Transverse colon (tissue), 4 donors: ENCODE measurements around the gene F11R. TPM values are rescaled to one million over a fixed set of nuclear protein-coding genes. Genes with fewer than 3 reads are reported as not detected.
A peak's percentile ranks its signal among the peaks of the same experiment; 100 is the strongest.
"Not testable (repeated sequence)": the region's sequence is repeated elsewhere in the genome, so short reads cannot be mapped to it uniquely, and the experiment has no call there.

Experiments used
- DNase-seq: peaks from one replicate; pipeline ENCODE4 v3.0.0-alpha.2; 2019
- H3K27ac ChIP-seq, 4 donors: fragments of 200-600 bp; sonication (generic); 2 replicates each; pipeline ENCODE4 v1.5.1; 2016 to 2018; ENCODE audit warnings: inconsistent platforms in 4 of 4
- H3K27me3 ChIP-seq: fragments of 200-600 bp; sonication (generic); 2 replicates; pipeline ENCODE4 v1.5.1; 2017; ENCODE audit warnings: inconsistent platforms
- H3K36me3 ChIP-seq, 4 donors: fragments of 200-600 bp; sonication (generic); 2 replicates each; pipeline ENCODE4 v1.5.1; 2017 to 2019; ENCODE audit warnings: inconsistent platforms in 4 of 4
- H3K4me1 ChIP-seq, 4 donors: fragments of 200-600 bp; sonication (generic); 2 replicates each; pipeline ENCODE4 v1.5.1; 2017 to 2020; ENCODE audit warnings: inconsistent platforms in 4 of 4
- H3K4me3 ChIP-seq, 4 donors: fragments of 200-600 bp; sonication (generic); 1 replicate in 1 of 4; 2 replicates in 3 of 4; pipeline versions ENCODE4 v1.5.1 to v1.6.1; 2017 to 2019; ENCODE audit warnings: inconsistent platforms in 4 of 4
- H3K9me3 ChIP-seq, 2 donors: fragments of 200-600 bp; sonication (generic); 2 replicates each; pipeline ENCODE4 v1.5.1; 2017 to 2019; ENCODE audit warnings: inconsistent platforms in 2 of 2
- EP300 ChIP-seq: sonication (generic); formaldehyde crosslinking; IDR thresholded peaks from one replicate; pipeline ENCODE4 v1.6.1; 2017; ENCODE audit warnings: antibody characterized with exemption, low read depth
- POLR2A ChIP-seq: fragments of 450-650 bp; IDR thresholded peaks from one replicate; pipeline ENCODE4 v1.6.1; 2016; ENCODE audit warnings: antibody characterized with exemption, mild to moderate bottlenecking, moderate library complexity
- POLR2AphosphoS5 ChIP-seq, 3 donors: sonication (generic); formaldehyde crosslinking; IDR thresholded peaks; one replicate each; pipeline ENCODE4 v1.6.1; 2016; ENCODE audit warnings: antibody characterized with exemption in 3 of 3
- WGBS, 2 donors: methylation state at CpG; one replicate each; pipeline ENCODE4 v1.1.5; 2018; ENCODE audit warnings: low coverage in 1 of 2; 5-methylcytosine and 5-hydroxymethylcytosine counted together
- in situ Hi-C, 4 donors: fragments of 200-750 bp; cut with MboI; loops; one replicate each; pipeline versions ENCODE4 v1.15.0 to v1.15.1; 2017; ENCODE audit warnings: low sequenced_read_pairs in 3 of 4, low pct_ligation_motif_present in 1 of 4, low pct_unique_long_range_greater_than_20kb in 1 of 4
- intact Hi-C: fragments of 100-400 bp; cut with DNase I; formaldehyde crosslinking; loops from one replicate; pipeline ENCODE4 v1.15.1; 2023; ENCODE audit warnings: low total_unique reads
- total RNA-seq, 4 donors: library from RNA; depleted of rRNA; stranded (reverse); fragments of >200 nt; gene quantifications; one replicate each; pipeline ENCODE4 v1.1.0, GENCODE V29; 2016
- TF ChIP-seq, protein P1 (sequence below), 5 experiments: fragments of 200-600 bp in 3 of 5; fragments of 450-650 bp in 2 of 5; sonication (generic) in 3 of 5; IDR thresholded peaks; 1 replicate in 2 of 5; 2 replicates in 3 of 5; pipeline ENCODE4 v1.5.1; 2016 to 2017; ENCODE audit warnings: antibody characterized with exemption in 5 of 5, inconsistent platforms in 3 of 5, mild to moderate bottlenecking in 2 of 5, moderate library complexity in 1 of 5

The F11R gene
- total RNA-seq, 4 donors from 2014 or later: 91.7 to 126 (median 105) TPM

- DNase-seq: no peak
- Histone ChIP-seq H3K4me1 (peaks cover 13 to 57% (median 42%) of the 10 kb centered on the region in 4 donors), H3K4me3 (no peak overlapping the region), H3K36me3 (no peaks in the 10 kb centered on the region), H3K27me3 (no peaks in the 10 kb centered on the region), H3K27ac (peak overlapping the region; percentile 37 to 90 (median 86)), H3K9me3 (no peaks in the 10 kb centered on the region)
- in situ Hi-C loops: no loop called here
- TF ChIP-seq, protein P1, sequence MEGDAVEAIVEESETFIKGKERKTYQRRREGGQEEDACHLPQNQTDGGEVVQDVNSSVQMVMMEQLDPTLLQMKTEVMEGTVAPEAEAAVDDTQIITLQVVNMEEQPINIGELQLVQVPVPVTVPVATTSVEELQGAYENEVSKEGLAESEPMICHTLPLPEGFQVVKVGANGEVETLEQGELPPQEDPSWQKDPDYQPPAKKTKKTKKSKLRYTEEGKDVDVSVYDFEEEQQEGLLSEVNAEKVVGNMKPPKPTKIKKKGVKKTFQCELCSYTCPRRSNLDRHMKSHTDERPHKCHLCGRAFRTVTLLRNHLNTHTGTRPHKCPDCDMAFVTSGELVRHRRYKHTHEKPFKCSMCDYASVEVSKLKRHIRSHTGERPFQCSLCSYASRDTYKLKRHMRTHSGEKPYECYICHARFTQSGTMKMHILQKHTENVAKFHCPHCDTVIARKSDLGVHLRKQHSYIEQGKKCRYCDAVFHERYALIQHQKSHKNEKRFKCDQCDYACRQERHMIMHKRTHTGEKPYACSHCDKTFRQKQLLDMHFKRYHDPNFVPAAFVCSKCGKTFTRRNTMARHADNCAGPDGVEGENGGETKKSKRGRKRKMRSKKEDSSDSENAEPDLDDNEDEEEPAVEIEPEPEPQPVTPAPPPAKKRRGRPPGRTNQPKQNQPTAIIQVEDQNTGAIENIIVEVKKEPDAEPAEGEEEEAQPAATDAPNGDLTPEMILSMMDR (IDR thresholded peaks at IDR 0.05): no peak
- TF ChIP-seq POLR2AphosphoS5 (IDR thresholded peaks at IDR 0.05) (no peak), EP300 (no peak), POLR2A (no peak)
- 85 to 100% methylated on average over 2 to 5 of the region's 5 CpGs for whole genome bisulfite sequencing, 2 donors
- intact Hi-C loops: no loop called here
Observed at GRCh38 chr1:161017756-161018630, 3.0 kb downstream of the F11R start.

- H3K4me3 ChIP-seq, DNase-seq, intact Hi-C loops, H3K9me3 ChIP-seq, H3K27me3 ChIP-seq, in situ Hi-C loops, H3K36me3 ChIP-seq: not testable (repeated sequence)
- 79 to 93% methylated on average over 5 to 7 of the region's 7 CpGs for WGBS, 2 donors
- peaks cover 18 to 63% (median 44%) of the 10 kb centered on the region in 4 donors for H3K4me1 ChIP-seq
- H3K27ac ChIP-seq: peak overlapping the region in 1 of 4 donors; percentile 89
Observed at GRCh38 chr1:161017181-161017580, 3.8 kb downstream of the F11R start.

- intact Hi-C loops, DNase-seq, H3K36me3 ChIP-seq, H3K4me3 ChIP-seq, in situ Hi-C loops, H3K9me3 ChIP-seq, H3K27me3 ChIP-seq: not testable (repeated sequence)
- WGBS, 2 donors: 45% methylated on average over 1 of the region's 1 CpG; no CpG with 5 or more reads in 1 of the 2 donors
- peaks cover 18 to 59% (median 42%) of the 10 kb centered on the region in 4 donors for H3K4me1 ChIP-seq
- peak overlapping the region in 3 of 4 donors; percentile 31 to 92 (median 89) for H3K27ac ChIP-seq
Observed at GRCh38 chr1:161016683-161017082, 4.3 kb downstream of the F11R start.

DNA sequence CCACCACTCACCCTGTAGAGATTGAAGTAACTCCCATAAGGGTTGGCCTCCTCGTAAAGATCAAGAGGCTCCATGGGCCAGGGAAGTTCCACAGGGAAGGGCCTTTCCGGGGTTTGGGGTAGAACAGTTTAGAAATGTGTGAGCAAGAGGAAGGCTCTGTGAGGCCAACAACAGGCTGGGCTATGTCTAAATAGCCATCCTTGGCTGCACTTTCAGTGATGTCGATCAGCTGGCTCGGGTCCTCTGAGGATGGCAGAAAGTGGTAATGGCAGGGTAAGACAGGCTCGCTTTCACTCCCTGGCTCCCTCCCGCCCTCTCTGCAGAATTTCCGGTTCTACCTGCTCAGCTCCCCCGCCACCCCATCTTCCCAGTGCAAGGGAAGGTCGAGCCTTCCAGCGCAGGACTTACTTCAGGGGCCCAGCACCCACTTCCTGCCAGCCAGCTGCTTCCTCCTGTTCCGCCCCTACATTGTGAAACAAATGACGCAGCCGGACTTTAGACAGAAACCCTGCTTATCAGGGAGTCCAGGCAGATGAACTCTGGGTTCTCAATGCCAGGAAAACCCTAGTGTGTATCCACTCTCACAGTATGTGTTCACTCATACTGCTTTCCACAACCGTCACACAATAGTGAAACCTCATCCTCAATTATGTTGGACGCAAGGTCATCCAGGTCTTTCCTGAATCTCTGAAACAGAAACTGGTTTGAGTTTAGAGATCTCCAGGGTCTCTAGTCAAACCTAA, 7.3 kb downstream of the F11R start:
- H3K4me3 ChIP-seq: peak overlapping the region in 2 of 4 donors; percentile 1 to 28
- peak; percentile 93 for DNase-seq
- WGBS, 2 donors: 16 to 31% methylated on average over 2 to 15 of the region's 15 CpGs

More for the DNA sequence above, 7.3 kb downstream of the F11R start:
- Histone ChIP-seq H3K4me1 (peaks cover 18 to 42% (median 26%) of the 10 kb centered on the region in 4 donors), H3K36me3 (no peaks in the 10 kb centered on the region), H3K9me3 (no peaks in the 10 kb centered on the region), H3K27ac (peak overlapping the region; percentile 86 to 92 (median 90)), H3K27me3 (no peaks in the 10 kb centered on the region)
- TF ChIP-seq, protein P1 (IDR thresholded peaks at IDR 0.05): no peak
- TF ChIP-seq EP300 (peak; percentile 71), POLR2AphosphoS5 (IDR thresholded peaks at IDR 0.05) (peak; percentile 67 to 92 (median 87)), POLR2A (peak; percentile 64)
- in situ Hi-C loops: no loop called here
- intact Hi-C loops: no loop called here
